Measurements from ENCODE around the gene SNRNP27. TPM values are rescaled to one million over a fixed set of nuclear protein-coding genes. Genes with fewer than 3 reads are reported as not detected.
"Not testable (repeated sequence)": the region's sequence is repeated elsewhere in the genome, so short reads cannot be mapped to it uniquely, and the experiment has no call there.

SNRNP27 gene
- total RNA-seq, 4 donors from 2014 or later = 8.2 to 64.6 (median 49.9) TPM

DNA sequence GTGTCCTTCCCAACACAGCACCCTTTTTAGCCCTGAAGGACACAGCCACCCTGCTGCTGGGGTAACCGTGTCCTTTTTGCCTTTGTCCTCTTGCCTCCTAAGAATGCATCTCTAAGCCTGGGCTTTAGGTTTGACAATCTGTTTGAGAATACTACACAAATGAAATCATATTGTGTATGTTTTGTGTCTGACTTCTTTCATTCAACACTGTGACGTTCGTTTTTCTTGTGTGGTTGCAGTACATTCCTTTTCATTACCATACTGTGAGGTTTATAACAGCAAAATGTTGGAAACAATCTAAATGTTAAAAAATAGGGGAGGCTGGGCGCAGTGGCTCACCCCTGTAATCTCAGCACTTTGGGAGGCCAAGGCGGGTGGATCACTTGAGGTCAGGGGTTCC is 56.5 kb downstream of the SNRNP27 start:
- no peaks in the 10 kb centered on the region for H3K9me3 ChIP-seq
- TF ChIP-seq, protein P1, sequence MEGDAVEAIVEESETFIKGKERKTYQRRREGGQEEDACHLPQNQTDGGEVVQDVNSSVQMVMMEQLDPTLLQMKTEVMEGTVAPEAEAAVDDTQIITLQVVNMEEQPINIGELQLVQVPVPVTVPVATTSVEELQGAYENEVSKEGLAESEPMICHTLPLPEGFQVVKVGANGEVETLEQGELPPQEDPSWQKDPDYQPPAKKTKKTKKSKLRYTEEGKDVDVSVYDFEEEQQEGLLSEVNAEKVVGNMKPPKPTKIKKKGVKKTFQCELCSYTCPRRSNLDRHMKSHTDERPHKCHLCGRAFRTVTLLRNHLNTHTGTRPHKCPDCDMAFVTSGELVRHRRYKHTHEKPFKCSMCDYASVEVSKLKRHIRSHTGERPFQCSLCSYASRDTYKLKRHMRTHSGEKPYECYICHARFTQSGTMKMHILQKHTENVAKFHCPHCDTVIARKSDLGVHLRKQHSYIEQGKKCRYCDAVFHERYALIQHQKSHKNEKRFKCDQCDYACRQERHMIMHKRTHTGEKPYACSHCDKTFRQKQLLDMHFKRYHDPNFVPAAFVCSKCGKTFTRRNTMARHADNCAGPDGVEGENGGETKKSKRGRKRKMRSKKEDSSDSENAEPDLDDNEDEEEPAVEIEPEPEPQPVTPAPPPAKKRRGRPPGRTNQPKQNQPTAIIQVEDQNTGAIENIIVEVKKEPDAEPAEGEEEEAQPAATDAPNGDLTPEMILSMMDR (IDR thresholded peaks at IDR 0.05) = no peak
- TF ChIP-seq POLR2A (IDR thresholded peaks at IDR 0.05) = no peak
- no peaks in the 10 kb centered on the region for H3K36me3 ChIP-seq
- no peak overlapping the region for H3K4me3 ChIP-seq
- DNase-seq = no peak
- no peak overlapping the region for H3K27ac ChIP-seq
- intact Hi-C loops (cut with DNase I; ENCODE audit: low total_unique reads) = no loop called here
- no peaks in the 10 kb centered on the region for H3K27me3 ChIP-seq
- no peaks in the 10 kb centered on the region for H3K4me1 ChIP-seq

DNA sequence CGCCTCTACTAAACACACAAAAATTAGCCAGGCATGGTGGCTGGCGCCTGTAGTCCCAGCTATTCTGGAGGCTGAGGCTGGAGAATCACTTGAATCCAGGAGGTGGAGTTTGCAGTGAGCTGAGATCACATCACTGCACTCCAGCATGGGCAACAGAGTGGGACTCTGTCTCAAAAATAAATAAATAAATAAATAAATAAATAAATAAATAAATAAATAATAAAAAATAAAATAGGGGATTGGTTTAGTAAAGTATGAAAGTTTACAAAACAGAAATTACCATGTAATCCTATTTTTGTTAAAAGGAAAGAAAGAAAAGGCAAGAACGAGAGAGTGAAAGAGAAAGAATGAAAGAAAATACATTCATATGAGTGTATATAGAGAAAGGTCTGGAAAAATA is 56.9 kb downstream of the SNRNP27 start:
- H3K27me3 ChIP-seq; DNase-seq; H3K4me3 ChIP-seq; H3K4me1 ChIP-seq; H3K27ac ChIP-seq; intact Hi-C loops (cut with DNase I; ENCODE audit: low total_unique reads); H3K36me3 ChIP-seq; H3K9me3 ChIP-seq: not testable (repeated sequence)

DNA sequence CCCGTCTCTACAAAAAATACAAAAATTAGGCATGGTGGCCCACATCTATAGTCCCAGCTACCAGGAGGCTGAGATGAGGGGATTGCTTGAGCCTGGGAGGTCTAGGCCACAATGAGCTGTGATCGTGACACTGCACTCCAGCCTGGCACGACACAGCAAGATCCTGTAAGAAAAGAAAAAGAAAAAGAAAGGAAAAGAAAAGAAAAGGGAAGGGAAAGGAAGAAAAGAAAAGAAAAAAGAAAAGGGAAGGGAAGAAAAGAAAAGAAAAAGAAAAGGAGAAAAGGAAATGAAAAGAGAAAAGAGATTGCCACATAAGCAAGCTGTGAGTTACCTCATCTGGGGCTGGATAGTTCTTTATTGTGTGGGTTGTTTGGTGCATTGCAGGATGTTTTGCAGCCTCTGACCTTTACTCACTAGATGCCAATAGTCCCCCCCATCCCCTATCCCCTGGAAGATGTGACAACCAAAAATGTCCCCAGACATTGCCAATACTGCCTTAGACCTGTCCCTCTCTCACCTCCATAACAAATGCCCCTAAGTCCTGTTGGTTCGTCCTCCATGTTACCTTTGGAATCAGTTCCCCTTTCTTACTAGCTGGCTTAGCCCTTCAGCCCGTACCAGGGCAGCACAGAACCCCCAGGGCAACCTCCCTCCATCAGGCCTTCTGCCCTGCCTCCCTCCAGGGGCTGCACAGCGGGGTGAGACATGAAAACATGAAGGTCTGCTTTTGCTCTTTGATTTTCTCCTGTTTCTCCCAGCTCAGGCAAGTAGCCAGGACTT is 58.8 kb downstream of the SNRNP27 start:
- intact Hi-C loops (cut with DNase I; ENCODE audit: low total_unique reads) = no loop called here
- Histone ChIP-seq H3K9me3 (no peaks in the 10 kb centered on the region), H3K4me1 (no peaks in the 10 kb centered on the region), H3K36me3 (no peaks in the 10 kb centered on the region), H3K27ac (no peak overlapping the region), H3K4me3 (no peak overlapping the region), H3K27me3 (no peaks in the 10 kb centered on the region)
- no peak for DNase-seq
- no peak for TF ChIP-seq POLR2A (IDR thresholded peaks at IDR 0.05)
- TF ChIP-seq, protein P1 (IDR thresholded peaks at IDR 0.05) = no peak

DNA sequence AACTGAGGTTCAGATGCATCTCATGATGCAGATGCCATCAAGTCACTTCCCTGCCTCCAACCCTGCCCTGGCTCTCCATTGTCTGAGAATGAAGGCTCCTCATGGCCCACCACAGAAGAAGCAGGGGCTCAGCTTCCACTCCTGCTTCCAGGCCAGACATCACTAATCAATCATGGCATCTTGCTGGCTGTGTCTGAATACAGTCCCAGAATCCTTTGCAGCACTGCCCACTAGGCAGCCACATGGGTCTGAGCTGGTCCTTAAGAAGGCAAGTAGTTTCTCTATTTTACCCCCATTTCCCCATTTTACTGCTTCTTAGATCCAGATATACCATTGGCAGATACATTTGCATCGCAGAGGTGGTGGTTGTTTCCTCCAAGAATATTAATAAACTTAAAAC is 60.3 kb downstream of the SNRNP27 start:
- TF ChIP-seq, protein P1 (IDR thresholded peaks at IDR 0.05) = no peak
- TF ChIP-seq POLR2A (IDR thresholded peaks at IDR 0.05) = no peak

More for the DNA sequence above, 60.3 kb downstream of the SNRNP27 start:
- Histone ChIP-seq H3K27ac (no peak overlapping the region), H3K9me3 (no peaks in the 10 kb centered on the region), H3K4me3 (no peak overlapping the region), H3K36me3 (no peaks in the 10 kb centered on the region), H3K27me3 (no peaks in the 10 kb centered on the region), H3K4me1 (no peaks in the 10 kb centered on the region)
- intact Hi-C loops (cut with DNase I; ENCODE audit: low total_unique reads) = no loop called here
- no peak for DNase-seq

Small RNA genes lying within 50 kb of the gene (small RNA-seq; reads per million reads assigned to genes)
- gene RPL23AP92 = not detected

Other genes starting within 250 kb of the SNRNP27 start
- gene ANXA4, start 151.8 kb upstream of the SNRNP27 start, total RNA-seq = 10 to 100 TPM; 17.4 to 78.5 (median 32.4) TPM
- 10 to 100 TPM in 3 of 4 donors, 1 to 10 TPM in 1; 5.6 to 23.3 (median 16.1) TPM for gene GMCL1, start 64.3 kb upstream of the SNRNP27 start, total RNA-seq
- gene MXD1, start 21.2 kb downstream of the SNRNP27 start, total RNA-seq = 10 to 100 TPM in 1 of 4 donors, 1 to 10 TPM in 3; 6.5 to 11.3 (median 8.0) TPM
- 1 to 10 TPM in 3 of 4 donors, not detected in 1; 4.4 to 8.1 (median 5.2) TPM for gene ASPRV1, start 67.7 kb downstream of the SNRNP27 start, total RNA-seq
- gene PCBP1, start 193.5 kb downstream of the SNRNP27 start, total RNA-seq = 100 to 1,000 TPM in 2 of 4 donors, 10 to 100 TPM in 2; 55.5 to 294 (median 101) TPM